ENCODE data around the gene ADK. TPM values are rescaled to one million over a fixed set of nuclear protein-coding genes. Genes with fewer than 3 reads are reported as not detected.
A peak's percentile ranks its signal among the peaks of the same experiment; 100 is the strongest.

ADK gene
- total and polyA plus RNA-seq, 2 donors (not counting 1 experiment from before 2014, with no cell fraction given): 25.3 to 47.8 TPM

- no peak overlapping the region for H2AFZ ChIP-seq (ENCODE audit: low read length)
- H3K36me3 ChIP-seq (ENCODE audit: control insufficient read depth, insufficient read depth, low read length): no peaks in the 10 kb centered on the region
- H3K79me2 ChIP-seq (ENCODE audit: control insufficient read depth, insufficient read depth, low read length): no peaks in the 10 kb centered on the region
- H4K20me1 ChIP-seq (ENCODE audit: control insufficient read depth, extremely low read depth, insufficient read depth, low read length): no peaks in the 10 kb centered on the region
- H3K4me2 ChIP-seq (ENCODE audit: extremely low read depth, insufficient read depth, low read length): no peak overlapping the region
- H3K27ac ChIP-seq (ENCODE audit: insufficient read depth, low read length): no peak overlapping the region
- no peaks in the 10 kb centered on the region for H3K9me3 ChIP-seq (ENCODE audit: control insufficient read depth, insufficient read depth, low read depth, low read length)
- TF ChIP-seq EZH2 (IDR thresholded peaks at IDR 0.05; ENCODE audit: low read length, missing control alignments) (no peak), CTCF (conservative IDR thresholded peaks at IDR 0.05 in 1 of 2, IDR thresholded peaks at IDR 0.05 in 1 of 2; ENCODE audit: low read depth in 1 of 2, low read length in 2 of 2) (no peak)
- no peaks in the 10 kb centered on the region for H3K27me3 ChIP-seq (ENCODE audit: control insufficient read depth, insufficient read depth, low read length)
- no peak overlapping the region for H3K9ac ChIP-seq (ENCODE audit: insufficient read depth, low read length)
- no peak for DNase-seq (ENCODE audit: low read depth in 2 of 2)
- no peak overlapping the region for H3K4me3 ChIP-seq (replicated peaks in 1 of 4; ENCODE audit: control extremely low read depth in 1 of 4, insufficient read depth in 1 of 4, low read depth in 3 of 4, low read length in 4 of 4)
- peaks cover 5% of the 10 kb centered on the region for H3K4me1 ChIP-seq (ENCODE audit: control insufficient read depth, extremely low read depth, insufficient read depth, low read length)
These were observed 240.8 kb downstream of the ADK start for GRCh38 chr10:74391786-74392185.

- DNase-seq (ENCODE audit: low read depth in 2 of 2): peak in 1 of 2 donors; percentile 46
- Histone ChIP-seq H3K27ac (ENCODE audit: insufficient read depth, low read length) (no peak overlapping the region), H3K4me2 (ENCODE audit: extremely low read depth, insufficient read depth, low read length) (no peak overlapping the region)
These were observed 243.5 kb downstream of the ADK start for GRCh38 chr10:74394416-74394969.

GRCh38 chr10:74400186-74400585 is 249.2 kb downstream of the ADK start:
- H3K9me3 ChIP-seq (ENCODE audit: control insufficient read depth, insufficient read depth, low read depth, low read length): no peaks in the 10 kb centered on the region
- H3K4me3 ChIP-seq (replicated peaks in 1 of 4; ENCODE audit: control extremely low read depth in 1 of 4, insufficient read depth in 1 of 4, low read depth in 3 of 4, low read length in 4 of 4): no peak overlapping the region
- no peak overlapping the region for H3K4me2 ChIP-seq (ENCODE audit: extremely low read depth, insufficient read depth, low read length)
- DNase-seq (ENCODE audit: low read depth in 2 of 2): no peak
- no peaks in the 10 kb centered on the region for H3K27me3 ChIP-seq (ENCODE audit: control insufficient read depth, insufficient read depth, low read length)
- H3K27ac ChIP-seq (ENCODE audit: insufficient read depth, low read length): no peak overlapping the region
- H3K9ac ChIP-seq (ENCODE audit: insufficient read depth, low read length): no peak overlapping the region
- H3K36me3 ChIP-seq (ENCODE audit: control insufficient read depth, insufficient read depth, low read length): no peaks in the 10 kb centered on the region
- no peak overlapping the region for H2AFZ ChIP-seq (ENCODE audit: low read length)
- H4K20me1 ChIP-seq (ENCODE audit: control insufficient read depth, extremely low read depth, insufficient read depth, low read length): no peaks in the 10 kb centered on the region
- H3K79me2 ChIP-seq (ENCODE audit: control insufficient read depth, insufficient read depth, low read length): no peaks in the 10 kb centered on the region
- TF ChIP-seq EZH2 (IDR thresholded peaks at IDR 0.05; ENCODE audit: low read length, missing control alignments) (no peak), CTCF (conservative IDR thresholded peaks at IDR 0.05 in 1 of 2, IDR thresholded peaks at IDR 0.05 in 1 of 2; ENCODE audit: low read depth in 1 of 2, low read length in 2 of 2) (no peak)
- H3K4me1 ChIP-seq (ENCODE audit: control insufficient read depth, extremely low read depth, insufficient read depth, low read length): no peaks in the 10 kb centered on the region

More at GRCh38 chr10:74394416-74394969, 243.5 kb downstream of the ADK start:
- H3K9me3 ChIP-seq (ENCODE audit: control insufficient read depth, insufficient read depth, low read depth, low read length): no peaks in the 10 kb centered on the region
- H3K27me3 ChIP-seq (ENCODE audit: control insufficient read depth, insufficient read depth, low read length): no peaks in the 10 kb centered on the region
- no peak overlapping the region for H2AFZ ChIP-seq (ENCODE audit: low read length)
- H4K20me1 ChIP-seq (ENCODE audit: control insufficient read depth, extremely low read depth, insufficient read depth, low read length): no peaks in the 10 kb centered on the region
- no peak overlapping the region for H3K9ac ChIP-seq (ENCODE audit: insufficient read depth, low read length)
- peaks cover 5% of the 10 kb centered on the region for H3K4me1 ChIP-seq (ENCODE audit: control insufficient read depth, extremely low read depth, insufficient read depth, low read length)
- TF ChIP-seq EZH2 (IDR thresholded peaks at IDR 0.05; ENCODE audit: low read length, missing control alignments): no peak
- no peak for TF ChIP-seq CTCF (conservative IDR thresholded peaks at IDR 0.05 in 1 of 2, IDR thresholded peaks at IDR 0.05 in 1 of 2; ENCODE audit: low read depth in 1 of 2, low read length in 2 of 2)
- no peaks in the 10 kb centered on the region for H3K79me2 ChIP-seq (ENCODE audit: control insufficient read depth, insufficient read depth, low read length)
- no peaks in the 10 kb centered on the region for H3K36me3 ChIP-seq (ENCODE audit: control insufficient read depth, insufficient read depth, low read length)
- no peak overlapping the region for H3K4me3 ChIP-seq (replicated peaks in 1 of 4; ENCODE audit: control extremely low read depth in 1 of 4, insufficient read depth in 1 of 4, low read depth in 3 of 4, low read length in 4 of 4)

All from fibroblast of lung (primary cell).